Gastrocnemius medialis (tissue), 4 donors: ENCODE data around the gene CHI3L1.

Experiments
- CTCF ChIP-seq, 5 experiments: fragments of 450-650 bp in 3 of 5; fragments of 200-600 bp in 2 of 5; sonication (generic) in 2 of 5; IDR thresholded peaks in 4 of 5; conservative IDR thresholded peaks in 1 of 5; 1 replicate in 4 of 5; 2 replicates in 1 of 5; pipeline ENCODE4 v1.5.1; 2016 to 2019; ENCODE audit warnings: antibody characterized with exemption in 5 of 5, mild to moderate bottlenecking in 3 of 5, moderate library complexity in 3 of 5
- POLR2A ChIP-seq, 2 donors: fragments of 450-650 bp; IDR thresholded peaks; one replicate each; pipeline ENCODE4 v1.6.1; 2017; ENCODE audit warnings: antibody characterized with exemption in 2 of 2, mild to moderate bottlenecking in 2 of 2, moderate library complexity in 2 of 2

GRCh38 chr1:203146042-203146369 lies 40.5 kb downstream of the CHI3L1 start:
- TF ChIP-seq CTCF (IDR thresholded peaks at IDR 0.05 in 4 of 5, conservative IDR thresholded peaks at IDR 0.05 in 1 of 5) (no peak), POLR2A (IDR thresholded peaks at IDR 0.05) (no peak)
